Epithelial cell of proximal tubule (primary cell): ENCODE results near the gene SERPINC1. TPM values are rescaled to one million over a fixed set of nuclear protein-coding genes. Genes with fewer than 3 reads are reported as not detected.
"Not testable (repeated sequence)": the region's sequence is repeated elsewhere in the genome, so short reads cannot be mapped to it uniquely, and the experiment has no call there.

Experiments
- DNase-seq: peaks from one replicate; pipeline ENCODE4 v3.0.0-alpha.2; 2011; ENCODE audit warnings: low read depth
- H3K4me3 ChIP-seq: 2 replicates; pipeline ENCODE4 v1.5.1; 2011; ENCODE audit warnings: low read depth, mild to moderate bottlenecking, low read length
- CTCF ChIP-seq: conservative IDR thresholded peaks from 2 replicates; pipeline ENCODE4 v1.5.1; 2012; ENCODE audit warnings: low read depth, mild to moderate bottlenecking, low read length
- total RNA-seq: library from RNA; depleted of rRNA; stranded (reverse); fragments of >200 nt; gene quantifications from 2 replicates; pipeline ENCODE4 v1.2.3, GENCODE V29; 2015

The SERPINC1 gene
- total RNA-seq, 1 donor from 2014 or later: not detected

DNA sequence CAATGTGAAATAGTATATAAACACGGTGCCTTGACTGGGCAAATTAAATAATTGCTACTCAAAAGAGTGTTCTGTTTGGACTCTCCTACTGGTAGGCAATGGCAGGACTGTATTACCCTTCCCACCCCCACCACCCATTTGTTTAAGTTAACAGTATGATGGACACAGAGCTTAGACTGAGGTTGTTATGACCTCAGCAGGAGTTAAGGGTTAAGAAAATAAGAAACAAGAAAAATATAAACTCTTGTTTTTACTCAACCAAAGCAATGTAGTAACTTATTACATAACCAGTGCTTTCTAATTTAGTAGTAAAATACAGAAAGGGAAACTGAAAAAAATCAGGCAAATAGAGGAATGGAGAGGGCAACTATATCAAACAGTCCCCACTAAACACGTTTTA is 19.9 kb upstream of the SERPINC1 start:
- no peak for DNase-seq
- no peak for TF ChIP-seq CTCF

DNA sequence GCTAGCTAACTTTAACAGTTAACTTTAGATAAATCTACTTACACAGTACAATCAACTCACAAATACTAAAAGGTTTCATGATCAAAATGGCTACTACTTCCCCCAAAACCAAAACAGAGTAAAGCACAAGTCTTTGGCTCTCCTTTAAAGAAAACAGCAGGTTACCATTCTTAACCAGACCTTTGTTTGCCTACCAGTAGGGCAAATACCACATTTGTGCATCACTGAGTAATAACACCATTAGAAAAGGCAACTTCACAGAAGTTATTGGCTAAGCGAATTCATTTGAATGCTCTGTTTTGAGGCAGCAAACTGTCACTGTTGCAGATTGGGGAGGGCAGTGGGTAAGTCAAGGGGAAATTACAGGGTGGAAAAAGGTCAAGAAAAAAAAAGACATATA is 17.3 kb upstream of the SERPINC1 start:
- DNase-seq: no peak
- H3K4me3 ChIP-seq: no peak overlapping the region
- TF ChIP-seq CTCF: no peak

More for the DNA sequence above, 19.9 kb upstream of the SERPINC1 start:
- no peak overlapping the region for H3K4me3 ChIP-seq

- not testable (repeated sequence) for DNase-seq, H3K4me3 ChIP-seq
Observed at GRCh38 chr1:173930541-173930940, 13.4 kb upstream of the SERPINC1 start.

DNA sequence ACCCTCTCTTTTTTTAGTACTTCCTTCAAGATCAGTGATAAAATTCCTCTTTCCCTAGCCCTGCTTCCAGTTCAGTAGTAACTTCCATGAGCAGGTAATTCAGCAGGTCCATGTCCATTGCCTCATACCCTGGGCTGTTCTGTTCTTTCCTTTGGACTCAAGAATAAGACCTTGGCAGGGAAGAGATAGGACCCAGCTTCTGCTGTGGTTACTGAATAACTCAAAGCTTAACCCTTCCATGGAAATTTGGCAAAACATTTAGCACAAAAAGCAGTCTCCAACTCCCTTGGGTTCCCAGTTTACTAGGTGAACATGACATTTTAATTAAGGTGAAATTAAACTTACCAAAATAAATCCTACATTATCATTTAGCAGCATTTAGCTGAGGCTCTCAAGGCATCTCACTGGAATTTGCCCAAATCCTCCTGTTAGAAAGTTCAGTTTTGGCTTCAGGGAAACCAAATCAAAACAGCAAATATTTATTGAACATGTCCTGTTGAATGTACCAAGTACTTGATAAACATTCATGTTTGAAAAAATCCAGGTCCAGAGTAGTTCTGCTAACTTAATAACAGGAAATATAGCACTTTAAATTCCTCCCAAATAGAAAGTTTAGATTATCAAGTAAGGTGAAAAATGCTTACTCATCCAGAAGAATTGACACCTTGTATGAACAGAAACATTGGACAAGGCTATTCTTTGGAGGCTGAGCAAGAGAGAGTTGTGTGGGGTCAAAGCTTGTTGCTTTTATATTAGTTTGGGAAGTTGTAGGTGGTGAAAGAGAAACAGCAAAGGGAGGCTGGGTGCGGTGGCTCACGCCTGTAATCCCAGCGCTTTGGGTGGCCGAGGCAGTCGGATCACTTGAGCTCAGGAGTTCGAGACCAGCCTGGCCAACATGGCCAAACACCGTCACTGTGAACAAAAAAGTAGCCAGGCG is 8.4 kb upstream of the SERPINC1 start:
- no peak for DNase-seq
- no peak for TF ChIP-seq CTCF

DNA sequence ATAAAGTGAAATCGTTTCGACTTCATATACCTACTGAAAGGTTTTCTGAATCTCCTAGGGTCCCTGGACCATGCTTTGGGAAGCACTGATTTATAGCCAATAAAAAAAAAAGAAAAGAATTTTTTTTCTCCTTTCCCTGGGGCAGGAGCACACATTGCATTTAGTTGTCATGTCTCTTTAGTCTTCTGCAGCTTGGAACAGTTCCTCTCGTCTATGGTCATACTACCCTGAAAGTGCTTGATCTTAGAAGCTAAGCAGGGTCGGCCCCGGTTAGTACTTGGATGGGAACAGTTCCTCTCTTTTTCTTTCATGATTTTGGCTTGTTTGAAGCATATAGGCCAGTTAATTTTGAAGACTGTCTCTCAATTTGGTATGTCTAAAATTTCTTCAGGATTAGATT is 3.7 kb upstream of the SERPINC1 start:
- no peak for TF ChIP-seq CTCF
- H3K4me3 ChIP-seq: no peak overlapping the region
- DNase-seq: no peak

More for the DNA sequence above, 8.4 kb upstream of the SERPINC1 start:
- H3K4me3 ChIP-seq: no peak overlapping the region

- DNase-seq: no peak
- TF ChIP-seq CTCF: no peak
- H3K4me3 ChIP-seq: no peak overlapping the region
Observed at GRCh38 chr1:173917635-173918493, 737 bp upstream of the SERPINC1 start.

DNA sequence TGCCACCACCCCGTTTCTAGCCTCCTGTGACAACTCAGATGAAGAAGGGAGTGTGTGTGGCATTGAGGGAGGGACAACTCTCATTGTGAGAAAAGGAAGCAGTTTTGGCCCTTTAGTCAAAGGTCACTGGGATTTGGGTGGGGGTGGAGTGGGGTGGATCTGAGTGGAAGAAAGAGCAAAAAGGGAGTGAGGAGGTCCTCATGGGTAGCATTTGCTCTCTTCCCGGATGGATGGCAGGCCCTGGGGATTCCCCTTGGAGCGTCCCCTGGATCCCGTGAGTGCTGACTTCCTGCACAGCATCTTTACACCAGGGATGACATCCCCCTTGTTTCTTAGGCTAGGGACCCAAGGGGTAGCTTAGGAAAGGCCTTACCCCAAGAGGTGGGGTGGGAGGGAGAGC is 460 bp downstream of the SERPINC1 start:
- no peak for DNase-seq
- no peak overlapping the region for H3K4me3 ChIP-seq
- no peak for TF ChIP-seq CTCF
